ENCODE results near the gene HIVEP2.

Gene HIVEP2

DNA sequence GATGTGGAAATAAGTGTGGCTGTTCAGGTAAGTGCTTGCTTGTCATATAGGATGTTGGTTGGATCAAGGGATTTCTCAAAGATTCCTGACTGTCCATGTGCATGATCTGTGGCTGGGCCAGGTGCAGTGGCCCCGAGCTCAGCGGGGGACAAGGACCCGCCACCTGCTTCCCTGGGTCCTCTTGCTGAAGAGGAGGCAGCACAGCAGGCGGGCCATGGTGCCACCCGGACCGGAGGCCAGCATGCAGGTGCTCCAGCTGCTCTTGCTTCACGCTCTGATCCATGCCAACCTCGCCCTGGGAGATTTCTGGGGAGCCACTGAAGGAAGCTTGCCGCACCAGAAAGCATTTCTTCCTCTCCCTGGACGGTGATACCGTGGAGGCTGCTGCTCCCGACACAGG lies 173.8 kb downstream of the HIVEP2 start:
- no peak overlapping the region for H3K4me3 ChIP-seq (replicated peaks; ENCODE audit: low read depth, low read length)
- DNase-seq (ENCODE audit: low read depth): no peak

DNA sequence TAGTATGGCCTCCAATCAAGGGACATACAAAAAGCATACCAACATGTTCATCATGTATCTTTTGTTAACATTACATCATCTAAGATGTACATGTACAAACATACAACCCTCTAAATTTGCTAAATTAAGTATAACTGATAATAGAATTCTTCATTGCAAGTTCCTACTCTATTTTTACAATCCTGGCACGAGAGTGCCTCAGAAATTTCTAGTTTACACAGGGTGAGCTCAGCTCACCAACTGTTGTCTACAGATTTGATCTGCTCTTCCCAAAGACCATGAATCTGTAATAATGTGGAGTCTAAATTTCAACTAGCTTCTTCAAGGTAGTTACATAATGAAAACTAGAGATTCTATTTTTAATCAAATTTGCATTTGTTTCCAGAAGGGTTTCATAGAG lies 179.7 kb downstream of the HIVEP2 start:
- TF ChIP-seq, protein P1, sequence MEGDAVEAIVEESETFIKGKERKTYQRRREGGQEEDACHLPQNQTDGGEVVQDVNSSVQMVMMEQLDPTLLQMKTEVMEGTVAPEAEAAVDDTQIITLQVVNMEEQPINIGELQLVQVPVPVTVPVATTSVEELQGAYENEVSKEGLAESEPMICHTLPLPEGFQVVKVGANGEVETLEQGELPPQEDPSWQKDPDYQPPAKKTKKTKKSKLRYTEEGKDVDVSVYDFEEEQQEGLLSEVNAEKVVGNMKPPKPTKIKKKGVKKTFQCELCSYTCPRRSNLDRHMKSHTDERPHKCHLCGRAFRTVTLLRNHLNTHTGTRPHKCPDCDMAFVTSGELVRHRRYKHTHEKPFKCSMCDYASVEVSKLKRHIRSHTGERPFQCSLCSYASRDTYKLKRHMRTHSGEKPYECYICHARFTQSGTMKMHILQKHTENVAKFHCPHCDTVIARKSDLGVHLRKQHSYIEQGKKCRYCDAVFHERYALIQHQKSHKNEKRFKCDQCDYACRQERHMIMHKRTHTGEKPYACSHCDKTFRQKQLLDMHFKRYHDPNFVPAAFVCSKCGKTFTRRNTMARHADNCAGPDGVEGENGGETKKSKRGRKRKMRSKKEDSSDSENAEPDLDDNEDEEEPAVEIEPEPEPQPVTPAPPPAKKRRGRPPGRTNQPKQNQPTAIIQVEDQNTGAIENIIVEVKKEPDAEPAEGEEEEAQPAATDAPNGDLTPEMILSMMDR (IDR thresholded peaks at IDR 0.05; ENCODE audit: low read length, missing control alignments): no peak
- H3K4me3 ChIP-seq (replicated peaks; ENCODE audit: low read depth, low read length): no peak overlapping the region
- no peak for DNase-seq (ENCODE audit: low read depth)

More for the DNA sequence above, 173.8 kb downstream of the HIVEP2 start:
- TF ChIP-seq, protein P1 (IDR thresholded peaks at IDR 0.05; ENCODE audit: low read length, missing control alignments): no peak

DNA sequence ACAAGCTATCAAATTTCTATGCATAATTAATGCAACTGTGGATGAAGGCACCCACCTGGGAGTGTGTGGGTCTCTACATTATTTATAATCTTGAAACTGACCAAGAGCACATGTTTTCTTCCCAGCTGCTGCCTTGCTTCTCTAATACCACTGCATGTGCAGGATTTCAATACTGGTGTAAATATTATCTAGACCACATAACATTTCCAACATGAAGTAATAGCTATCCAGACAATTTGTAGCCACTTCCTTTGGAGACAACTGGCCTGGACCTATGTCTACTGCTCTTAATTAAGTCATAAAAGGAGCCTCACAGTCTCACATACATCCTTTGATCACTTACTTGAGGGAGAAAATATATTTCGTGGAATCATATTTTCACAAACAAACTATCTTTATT lies 180.7 kb downstream of the HIVEP2 start:
- TF ChIP-seq, protein P1 (IDR thresholded peaks at IDR 0.05; ENCODE audit: low read length, missing control alignments): no peak
- H3K4me3 ChIP-seq (replicated peaks; ENCODE audit: low read depth, low read length): no peak overlapping the region
- no peak for DNase-seq (ENCODE audit: low read depth)

DNA sequence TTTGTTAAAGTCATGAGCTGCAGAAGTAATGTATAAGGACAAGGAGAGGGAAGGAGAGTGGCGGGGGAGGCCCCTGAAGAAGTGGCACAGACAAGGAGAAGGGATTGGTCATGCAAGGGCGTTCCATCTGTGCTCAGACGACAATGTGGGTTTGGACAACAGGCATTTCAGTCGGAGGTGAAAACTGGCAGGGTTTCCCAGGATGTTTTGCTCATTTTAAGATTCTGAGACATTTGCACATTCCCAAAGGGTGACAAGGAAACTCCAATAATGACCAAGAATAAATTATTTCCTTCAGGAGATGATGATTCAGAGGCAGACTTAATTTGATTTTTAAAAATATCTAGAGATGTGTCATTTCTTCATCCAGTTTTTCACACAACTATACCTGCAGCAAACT lies 181.8 kb downstream of the HIVEP2 start:
- TF ChIP-seq, protein P1 (IDR thresholded peaks at IDR 0.05; ENCODE audit: low read length, missing control alignments): no peak
- DNase-seq (ENCODE audit: low read depth): peak; percentile 34
- no peak overlapping the region for H3K4me3 ChIP-seq (replicated peaks; ENCODE audit: low read depth, low read length)

DNA sequence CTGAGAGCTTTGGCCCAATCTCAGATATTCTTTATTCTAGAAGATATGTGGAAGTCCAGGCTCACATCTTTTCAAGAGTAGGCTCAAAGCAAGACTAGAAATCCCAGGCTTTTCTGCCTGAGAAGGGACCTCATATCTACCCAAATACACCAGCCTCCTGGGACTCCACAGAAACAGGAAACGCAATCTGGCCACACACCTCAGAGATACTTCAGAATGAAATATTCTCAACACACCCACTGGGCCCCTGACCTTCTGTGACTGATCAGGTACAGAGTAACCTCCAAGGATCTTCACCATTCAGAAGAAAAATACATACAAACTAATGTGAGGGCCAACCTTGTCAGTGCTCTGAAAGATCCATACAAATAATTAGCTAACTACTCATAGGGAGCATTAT lies 183.2 kb downstream of the HIVEP2 start:
- TF ChIP-seq, protein P1 (IDR thresholded peaks at IDR 0.05; ENCODE audit: low read length, missing control alignments): no peak
- H3K4me3 ChIP-seq (replicated peaks; ENCODE audit: low read depth, low read length): no peak overlapping the region
- DNase-seq (ENCODE audit: low read depth): no peak

DNA sequence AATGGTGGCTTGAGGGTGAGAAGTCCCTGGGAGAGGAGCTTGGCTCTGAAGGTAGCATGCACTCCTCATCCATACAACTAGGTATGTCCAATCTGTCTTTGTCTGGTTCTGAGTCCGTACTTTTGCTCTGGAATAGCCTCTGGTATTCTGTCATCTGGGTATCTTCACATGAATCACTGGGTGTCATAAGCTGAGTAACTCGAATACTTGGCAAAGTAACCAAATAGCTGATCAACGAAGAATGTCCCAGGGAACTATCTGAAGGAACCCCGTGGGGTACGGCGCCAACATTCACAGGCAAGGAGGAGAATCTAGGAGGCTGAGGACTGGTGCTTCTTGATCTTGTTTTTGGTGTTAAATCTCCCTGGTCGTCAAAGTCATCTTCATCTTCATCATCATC lies 184.8 kb downstream of the HIVEP2 start:
- no peak overlapping the region for H3K4me3 ChIP-seq (replicated peaks; ENCODE audit: low read depth, low read length)
- TF ChIP-seq, protein P1 (IDR thresholded peaks at IDR 0.05; ENCODE audit: low read length, missing control alignments): no peak
- DNase-seq (ENCODE audit: low read depth): peak; percentile 44

DNA sequence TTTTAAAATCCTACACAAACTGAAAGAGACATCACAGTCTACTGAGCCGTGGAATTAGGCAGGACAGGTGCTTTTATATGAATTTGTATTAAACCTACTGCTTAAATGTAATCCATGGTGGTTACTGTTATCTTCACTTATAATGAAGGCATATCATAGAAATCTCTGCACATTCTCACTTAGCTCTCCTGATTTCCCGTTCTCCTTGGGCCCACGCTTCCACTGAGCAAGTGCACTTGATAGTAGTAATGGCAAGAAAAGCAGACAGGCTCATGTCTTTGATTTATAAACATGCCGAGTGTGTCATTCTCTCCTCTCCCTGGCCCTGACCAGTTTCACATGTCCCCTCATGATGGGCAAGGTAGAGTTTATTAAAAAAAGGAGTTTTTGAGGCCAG lies 186.3 kb downstream of the HIVEP2 start:
- DNase-seq (ENCODE audit: low read depth): no peak
- TF ChIP-seq, protein P1 (IDR thresholded peaks at IDR 0.05; ENCODE audit: low read length, missing control alignments): no peak
- H3K4me3 ChIP-seq (replicated peaks; ENCODE audit: low read depth, low read length): no peak overlapping the region
